Retinal pigment epithelial cell (primary cell): ENCODE data around the gene SLC2A9.
"Not testable (repeated sequence)": the region's sequence is repeated elsewhere in the genome, so short reads cannot be mapped to it uniquely, and the experiment has no call there.

Source experiments
- DNase-seq: peaks from one replicate; pipeline ENCODE4 v3.0.0-alpha.2; 2010; ENCODE audit warnings: low read depth
- H3K4me3 ChIP-seq: 2 replicates; pipeline ENCODE4 v1.5.1; 2011; ENCODE audit warnings: mild to moderate bottlenecking, low read length, control low read depth, moderate library complexity
- TF ChIP-seq, protein P1 (sequence below): conservative IDR thresholded peaks from 2 replicates; pipeline ENCODE4 v1.5.1; 2011; ENCODE audit warnings: low read depth, low read length, control low read depth, inconsistent platforms

Gene SLC2A9

GRCh38 chr4:9792381-9792780 lies 228.9 kb downstream of the SLC2A9 start:
- no peak overlapping the region for H3K4me3 ChIP-seq
- DNase-seq, result no peak
- TF ChIP-seq, protein P1, sequence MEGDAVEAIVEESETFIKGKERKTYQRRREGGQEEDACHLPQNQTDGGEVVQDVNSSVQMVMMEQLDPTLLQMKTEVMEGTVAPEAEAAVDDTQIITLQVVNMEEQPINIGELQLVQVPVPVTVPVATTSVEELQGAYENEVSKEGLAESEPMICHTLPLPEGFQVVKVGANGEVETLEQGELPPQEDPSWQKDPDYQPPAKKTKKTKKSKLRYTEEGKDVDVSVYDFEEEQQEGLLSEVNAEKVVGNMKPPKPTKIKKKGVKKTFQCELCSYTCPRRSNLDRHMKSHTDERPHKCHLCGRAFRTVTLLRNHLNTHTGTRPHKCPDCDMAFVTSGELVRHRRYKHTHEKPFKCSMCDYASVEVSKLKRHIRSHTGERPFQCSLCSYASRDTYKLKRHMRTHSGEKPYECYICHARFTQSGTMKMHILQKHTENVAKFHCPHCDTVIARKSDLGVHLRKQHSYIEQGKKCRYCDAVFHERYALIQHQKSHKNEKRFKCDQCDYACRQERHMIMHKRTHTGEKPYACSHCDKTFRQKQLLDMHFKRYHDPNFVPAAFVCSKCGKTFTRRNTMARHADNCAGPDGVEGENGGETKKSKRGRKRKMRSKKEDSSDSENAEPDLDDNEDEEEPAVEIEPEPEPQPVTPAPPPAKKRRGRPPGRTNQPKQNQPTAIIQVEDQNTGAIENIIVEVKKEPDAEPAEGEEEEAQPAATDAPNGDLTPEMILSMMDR, result no peak

DNA sequence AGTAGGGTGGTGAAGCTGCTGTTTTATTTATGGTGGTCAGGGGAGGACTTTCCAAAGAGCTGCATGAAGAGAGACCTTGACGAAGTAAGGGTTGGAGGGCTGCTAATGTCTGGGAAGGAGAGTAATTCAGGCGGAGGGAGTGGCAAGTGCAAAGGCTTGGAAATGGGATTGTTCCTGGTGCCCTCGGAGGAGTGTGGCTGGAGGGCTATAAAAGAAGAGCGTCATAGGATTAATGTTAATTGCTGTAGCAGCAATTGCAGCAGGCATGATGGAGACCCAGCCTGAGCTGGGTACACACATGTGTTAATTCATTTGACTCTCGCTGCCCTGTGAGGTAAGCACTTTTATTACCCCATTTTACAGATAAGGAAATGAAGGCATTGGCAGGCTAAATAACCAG lies 235.4 kb downstream of the SLC2A9 start:
- DNase-seq, H3K4me3 ChIP-seq: not testable (repeated sequence)

DNA sequence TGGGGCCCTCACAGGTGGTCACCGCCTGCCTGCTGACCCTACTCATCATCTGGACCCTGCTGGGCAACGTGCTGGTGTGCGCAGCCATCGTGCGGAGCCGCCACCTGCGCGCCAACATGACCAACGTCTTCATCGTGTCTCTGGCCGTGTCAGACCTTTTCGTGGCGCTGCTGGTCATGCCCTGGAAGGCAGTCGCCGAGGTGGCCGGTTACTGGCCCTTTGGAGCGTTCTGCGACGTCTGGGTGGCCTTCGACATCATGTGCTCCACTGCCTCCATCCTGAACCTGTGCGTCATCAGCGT lies 239.2 kb downstream of the SLC2A9 start:
- H3K4me3 ChIP-seq, result no peak overlapping the region
- TF ChIP-seq, protein P1, result no peak
- DNase-seq, result no peak

GRCh38 chr4:9781343-9782135 lies 239.8 kb downstream of the SLC2A9 start, which contains the start of gene DRD5:
TSS of gene DRD5 (plus strand) at chr4:9781634. CDS start at chr4:9782030, 396 bp downstream.
- TF ChIP-seq, protein P1, result no peak
- DNase-seq, result no peak
- H3K4me3 ChIP-seq, result no peak within 1 kb of the TSS
